Panc1 (cell line): ENCODE data around the gene FPR2.

Experiments
- CTCF ChIP-seq: fragments of 450-650 bp; IDR thresholded peaks from 2 replicates; pipeline ENCODE4 v1.5.1; 2017; ENCODE audit warnings: mild to moderate bottlenecking
- SIN3A ChIP-seq: IDR thresholded peaks from 2 replicates; pipeline ENCODE4 v1.6.1; 2012; ENCODE audit warnings: low read depth, mild to moderate bottlenecking, low read length, moderate library complexity, borderline replicate concordance; ENCODE audit not compliant: insufficient read depth
- TCF7L2 ChIP-seq: IDR thresholded peaks from 2 replicates; pipeline ENCODE4 v1.6.1; 2011; ENCODE audit warnings: mild to moderate bottlenecking, low read depth, low read length, inconsistent platforms
- TF ChIP-seq, protein P1 (sequence below), 2 experiments: IDR thresholded peaks; 2 replicates each; pipeline ENCODE4 v1.6.1; 2011 to 2012; ENCODE audit warnings: low read depth in 2 of 2, control low read depth in 1 of 2, low read length in 1 of 2, mild to moderate bottlenecking in 1 of 2, moderate library complexity in 1 of 2; ENCODE audit not compliant: insufficient read depth in 1 of 2

GRCh38 chr19:51727349-51727880 lies 33.6 kb upstream of the FPR2 start:
- TF ChIP-seq CTCF (no peak), TCF7L2 (no peak), SIN3A (no peak)
- TF ChIP-seq, protein P1, sequence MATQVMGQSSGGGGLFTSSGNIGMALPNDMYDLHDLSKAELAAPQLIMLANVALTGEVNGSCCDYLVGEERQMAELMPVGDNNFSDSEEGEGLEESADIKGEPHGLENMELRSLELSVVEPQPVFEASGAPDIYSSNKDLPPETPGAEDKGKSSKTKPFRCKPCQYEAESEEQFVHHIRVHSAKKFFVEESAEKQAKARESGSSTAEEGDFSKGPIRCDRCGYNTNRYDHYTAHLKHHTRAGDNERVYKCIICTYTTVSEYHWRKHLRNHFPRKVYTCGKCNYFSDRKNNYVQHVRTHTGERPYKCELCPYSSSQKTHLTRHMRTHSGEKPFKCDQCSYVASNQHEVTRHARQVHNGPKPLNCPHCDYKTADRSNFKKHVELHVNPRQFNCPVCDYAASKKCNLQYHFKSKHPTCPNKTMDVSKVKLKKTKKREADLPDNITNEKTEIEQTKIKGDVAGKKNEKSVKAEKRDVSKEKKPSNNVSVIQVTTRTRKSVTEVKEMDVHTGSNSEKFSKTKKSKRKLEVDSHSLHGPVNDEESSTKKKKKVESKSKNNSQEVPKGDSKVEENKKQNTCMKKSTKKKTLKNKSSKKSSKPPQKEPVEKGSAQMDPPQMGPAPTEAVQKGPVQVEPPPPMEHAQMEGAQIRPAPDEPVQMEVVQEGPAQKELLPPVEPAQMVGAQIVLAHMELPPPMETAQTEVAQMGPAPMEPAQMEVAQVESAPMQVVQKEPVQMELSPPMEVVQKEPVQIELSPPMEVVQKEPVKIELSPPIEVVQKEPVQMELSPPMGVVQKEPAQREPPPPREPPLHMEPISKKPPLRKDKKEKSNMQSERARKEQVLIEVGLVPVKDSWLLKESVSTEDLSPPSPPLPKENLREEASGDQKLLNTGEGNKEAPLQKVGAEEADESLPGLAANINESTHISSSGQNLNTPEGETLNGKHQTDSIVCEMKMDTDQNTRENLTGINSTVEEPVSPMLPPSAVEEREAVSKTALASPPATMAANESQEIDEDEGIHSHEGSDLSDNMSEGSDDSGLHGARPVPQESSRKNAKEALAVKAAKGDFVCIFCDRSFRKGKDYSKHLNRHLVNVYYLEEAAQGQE (IDR thresholded peaks at IDR 0.05; ENCODE audit: insufficient read depth in 1 of 2, low read depth in 2 of 2, low read length in 1 of 2), result no peak
